GM21825 (cell line): ENCODE data around the gene KCNIP1.

ENCODE experiments used
- ATAC-seq: cut with Tn5 transposase; IDR thresholded peaks from one replicate; pipeline ENCODE4 v1.9.1; 2021; ENCODE audit warnings: mild to moderate bottlenecking, moderate library complexity; ENCODE audit not compliant: unreplicated experiment

The KCNIP1 gene

DNA sequence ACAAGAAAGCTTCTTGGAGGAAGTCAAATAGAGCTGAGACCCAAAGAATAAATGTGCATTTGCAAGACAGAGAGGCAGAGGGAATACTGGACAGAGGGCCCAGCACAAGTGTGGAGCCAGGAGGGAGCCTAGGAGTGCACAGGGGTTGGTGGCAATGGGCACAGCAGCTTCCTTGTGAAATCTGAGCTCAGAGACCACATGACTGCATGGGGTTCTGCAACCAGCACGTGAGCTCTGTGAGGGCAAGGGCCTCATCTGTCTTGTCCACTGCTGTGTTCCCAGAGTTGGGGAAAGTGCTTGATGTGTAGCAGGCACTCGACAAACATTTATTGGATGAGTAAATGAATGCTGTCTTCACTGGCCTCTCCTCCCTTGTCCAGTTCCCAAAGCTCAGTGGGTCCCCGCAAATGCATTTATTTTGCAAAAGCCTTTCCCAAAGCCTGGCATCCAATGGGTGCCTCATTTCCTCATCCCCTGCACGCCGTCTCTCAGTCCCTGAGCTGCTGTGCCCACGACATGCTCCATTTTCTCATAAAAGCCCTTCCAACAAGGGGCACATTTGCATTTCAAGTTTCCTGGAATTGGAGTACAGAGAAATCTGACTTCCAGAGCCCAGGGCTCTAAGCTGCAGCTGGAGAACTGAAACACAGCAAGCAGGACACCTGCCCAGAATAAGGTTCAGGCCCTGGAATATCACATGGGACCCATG is 58.5 kb downstream of the KCNIP1 start:
- no peak for ATAC-seq

DNA sequence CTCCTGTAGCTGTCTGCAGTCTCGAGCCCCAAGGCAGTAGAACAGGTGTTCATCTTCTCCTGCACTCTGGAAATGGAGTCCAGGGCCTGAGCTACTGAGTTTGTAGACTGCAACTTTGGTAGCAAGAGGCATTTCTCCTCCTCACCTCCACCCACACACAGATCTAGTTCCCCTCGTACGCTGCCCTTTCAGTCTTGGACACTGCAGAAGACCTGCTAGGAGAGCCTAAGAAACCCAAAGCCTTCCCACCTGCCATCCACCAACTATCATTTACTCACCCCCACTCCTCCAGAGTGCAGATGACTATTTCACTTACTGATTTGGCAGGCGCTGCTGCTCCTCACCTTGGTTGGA is 59.0 kb downstream of the KCNIP1 start:
- ATAC-seq: no peak

DNA sequence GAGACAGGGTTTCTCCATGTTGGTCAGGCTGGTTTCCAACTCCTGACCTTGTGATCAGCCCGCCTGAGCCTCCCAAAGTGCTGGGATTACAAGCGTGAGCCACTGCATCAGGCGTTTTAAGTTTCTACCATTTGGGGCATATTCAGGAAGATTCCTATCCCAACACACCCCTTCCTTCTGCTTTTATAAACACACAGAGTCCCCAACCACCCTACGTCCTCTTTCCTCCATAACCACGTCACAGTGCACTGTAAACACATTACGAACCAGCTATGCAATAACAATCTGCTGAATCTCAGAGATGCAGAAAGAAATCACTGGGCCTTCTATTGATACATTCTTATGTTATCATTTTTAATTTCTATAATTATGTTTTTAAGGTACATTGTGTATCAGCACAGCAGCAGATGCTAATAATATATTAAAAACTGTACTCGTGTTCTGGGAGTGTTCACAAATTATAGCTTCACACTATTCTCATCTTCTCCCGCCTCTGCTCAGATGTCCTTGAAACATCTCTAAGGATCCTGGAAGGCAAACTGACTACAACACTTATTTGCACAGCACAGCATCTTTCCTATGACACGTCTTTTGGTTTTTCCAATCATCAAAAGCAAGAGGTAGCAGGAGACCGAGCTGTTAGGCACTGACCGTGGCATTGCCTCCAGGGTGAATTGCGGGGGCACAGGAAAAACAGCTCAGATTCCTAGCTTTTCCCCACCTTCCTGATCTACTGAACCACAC is 60.2 kb downstream of the KCNIP1 start:
- no peak for ATAC-seq

DNA sequence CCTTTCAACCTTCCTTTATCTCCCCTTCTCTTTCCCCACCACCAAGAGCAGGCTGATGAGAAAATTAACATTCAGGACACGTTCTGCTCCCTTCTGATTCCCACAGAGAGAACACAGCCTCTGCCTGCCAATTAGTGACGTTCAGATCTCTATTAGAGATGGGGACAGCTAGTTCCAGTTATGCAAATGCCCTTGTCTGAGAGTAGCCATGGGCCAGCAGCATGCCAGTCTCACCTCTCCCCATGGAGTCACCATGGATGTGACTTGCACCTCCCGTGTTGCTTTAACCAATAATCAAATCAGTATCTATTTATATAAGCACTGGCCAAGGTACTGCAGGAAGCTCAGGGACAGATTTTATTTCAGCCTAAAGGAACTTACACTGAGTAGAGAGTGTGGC is 61.3 kb downstream of the KCNIP1 start:
- no peak for ATAC-seq

DNA sequence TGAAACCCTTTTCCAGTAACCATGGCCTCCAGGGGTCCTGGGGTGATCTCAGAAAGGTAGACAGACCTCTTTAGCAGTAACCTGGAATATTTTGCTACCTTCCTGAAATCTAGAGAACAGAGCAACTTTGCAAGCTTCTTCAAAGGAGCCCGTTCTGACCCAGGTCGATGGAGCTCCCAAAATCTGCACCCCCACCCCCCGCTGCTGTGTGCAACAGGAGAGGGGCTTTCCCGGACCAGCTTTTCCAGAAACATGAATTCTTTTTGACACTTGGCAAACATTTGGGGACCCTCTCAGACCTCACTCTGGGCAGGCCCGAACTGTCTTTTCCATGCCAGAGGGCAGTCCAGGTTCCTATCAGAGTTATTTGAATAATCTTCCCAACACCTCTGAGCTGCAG is 65.3 kb downstream of the KCNIP1 start:
- no peak for ATAC-seq

DNA sequence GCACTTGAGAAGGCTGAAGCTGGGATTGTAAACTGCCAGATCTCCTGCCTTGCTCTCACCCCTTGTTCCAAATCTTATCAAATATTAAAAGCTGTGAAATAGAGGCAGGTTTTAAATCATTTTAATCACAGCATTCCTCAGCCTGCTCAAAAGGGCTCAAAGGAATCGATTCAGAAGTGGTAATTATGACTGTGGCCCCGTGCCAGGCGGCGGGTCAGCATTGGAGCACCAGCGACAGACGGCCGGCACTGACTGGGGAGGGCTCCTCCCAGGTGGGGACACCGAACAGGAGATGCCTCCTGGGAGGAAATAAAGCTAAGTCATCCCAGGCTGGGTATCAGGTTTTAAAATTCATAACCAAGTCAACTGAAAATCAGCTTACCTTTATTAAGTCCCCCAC is 66.7 kb downstream of the KCNIP1 start:
- ATAC-seq: no peak

DNA sequence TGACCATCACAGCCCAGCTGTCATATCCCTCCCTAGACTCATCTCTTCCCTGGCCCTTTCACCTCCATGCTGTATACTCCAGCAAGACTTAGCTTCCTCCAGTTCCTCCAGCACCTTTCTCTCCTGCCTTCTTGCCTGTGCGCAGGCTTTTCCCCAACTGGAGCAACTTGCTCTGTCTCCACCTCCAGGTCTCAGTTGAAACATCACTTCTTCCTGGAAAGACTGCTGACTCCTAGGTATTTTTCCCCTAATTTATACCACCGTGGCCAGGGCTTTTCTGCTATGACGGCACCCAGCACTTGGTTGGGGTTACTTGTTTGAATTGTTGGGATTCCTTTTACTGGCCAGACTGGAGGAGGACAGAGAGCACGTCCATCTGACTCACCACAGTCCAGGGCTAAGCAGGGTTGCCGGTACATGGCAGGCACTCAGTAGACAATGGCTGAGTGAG is 67.5 kb downstream of the KCNIP1 start:
- no peak for ATAC-seq

DNA sequence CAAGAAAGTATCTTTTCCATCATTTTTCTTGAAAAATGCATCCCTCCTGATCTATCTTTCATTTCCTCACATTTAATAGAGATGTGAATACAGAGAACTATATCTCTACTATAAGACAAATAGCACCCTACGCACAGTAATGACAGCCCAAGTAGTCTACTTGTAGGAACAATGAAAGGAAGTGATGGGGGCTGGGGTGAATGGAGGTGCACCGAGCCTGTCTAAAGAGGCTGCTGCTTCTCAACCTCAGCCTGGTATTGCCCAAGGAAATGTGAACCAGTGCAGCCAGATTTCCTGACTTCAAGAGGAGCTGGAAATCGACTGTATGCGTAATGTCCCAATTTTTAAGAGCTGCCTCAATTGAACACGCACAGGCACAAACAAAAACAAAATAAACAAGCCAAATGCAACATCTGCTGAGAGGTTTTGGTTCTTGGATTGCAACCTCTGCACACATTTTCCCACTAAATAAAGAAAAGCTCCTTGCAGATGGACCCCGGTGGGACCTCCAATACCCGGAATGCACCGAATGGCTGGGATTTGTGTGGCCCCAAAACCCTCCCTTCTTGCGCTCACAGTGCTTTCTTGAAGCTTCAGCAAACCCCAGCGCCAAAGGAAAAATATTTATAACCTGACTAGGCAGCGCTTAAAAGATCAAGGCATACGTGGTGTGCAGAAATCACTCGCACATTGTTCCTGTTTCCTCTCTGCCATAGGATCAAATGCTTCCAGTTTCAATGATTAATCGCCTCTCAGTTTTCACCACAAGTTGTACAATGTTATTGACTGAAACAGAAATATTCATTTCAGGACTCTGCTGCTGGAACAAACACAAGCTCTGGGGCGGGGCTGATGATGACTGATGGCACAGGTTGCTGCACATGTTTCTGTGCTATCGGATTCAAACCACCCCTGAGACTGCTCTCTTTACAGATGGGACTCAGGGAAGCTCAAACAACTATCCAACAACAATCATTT is 68.3 kb downstream of the KCNIP1 start:
- ATAC-seq: peak; percentile 90

DNA sequence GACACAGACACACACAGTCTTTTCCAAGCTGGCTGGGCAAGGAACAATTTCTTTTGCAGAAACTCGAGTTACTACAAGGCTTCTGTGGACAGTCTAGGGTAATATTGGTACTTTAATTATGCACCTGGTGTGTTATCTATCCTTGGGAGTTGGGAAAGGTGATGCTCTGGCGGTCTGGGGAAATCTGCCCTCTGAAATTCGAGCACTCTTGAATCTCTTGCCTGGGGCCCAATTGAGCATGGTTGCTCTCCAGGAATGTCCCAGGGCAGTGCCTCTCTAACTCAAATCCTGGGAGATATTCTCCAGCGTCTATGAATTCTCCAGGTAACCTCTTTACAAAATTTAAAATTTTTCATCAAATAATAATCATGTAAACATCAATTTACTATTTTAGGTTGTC is 69.3 kb downstream of the KCNIP1 start:
- ATAC-seq: no peak

DNA sequence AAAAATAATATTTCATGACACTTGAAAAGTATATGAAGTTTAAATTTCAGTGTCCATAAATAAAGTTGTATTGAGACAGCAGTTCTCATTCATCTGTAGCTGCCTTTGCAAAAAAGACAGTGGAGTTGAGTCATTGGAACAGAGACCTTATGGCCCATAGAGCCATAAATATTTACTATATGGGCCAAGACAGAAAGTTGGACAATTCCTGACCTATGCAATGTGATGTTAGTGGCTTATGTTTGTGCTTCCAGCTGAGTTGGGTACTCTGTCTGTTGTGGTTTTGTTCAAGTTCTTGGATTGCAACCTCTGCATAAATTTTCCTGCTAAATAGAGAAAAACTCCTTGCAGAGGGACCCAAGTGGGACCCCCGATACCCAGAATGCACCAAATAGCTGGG is 69.8 kb downstream of the KCNIP1 start:
- no peak for ATAC-seq

DNA sequence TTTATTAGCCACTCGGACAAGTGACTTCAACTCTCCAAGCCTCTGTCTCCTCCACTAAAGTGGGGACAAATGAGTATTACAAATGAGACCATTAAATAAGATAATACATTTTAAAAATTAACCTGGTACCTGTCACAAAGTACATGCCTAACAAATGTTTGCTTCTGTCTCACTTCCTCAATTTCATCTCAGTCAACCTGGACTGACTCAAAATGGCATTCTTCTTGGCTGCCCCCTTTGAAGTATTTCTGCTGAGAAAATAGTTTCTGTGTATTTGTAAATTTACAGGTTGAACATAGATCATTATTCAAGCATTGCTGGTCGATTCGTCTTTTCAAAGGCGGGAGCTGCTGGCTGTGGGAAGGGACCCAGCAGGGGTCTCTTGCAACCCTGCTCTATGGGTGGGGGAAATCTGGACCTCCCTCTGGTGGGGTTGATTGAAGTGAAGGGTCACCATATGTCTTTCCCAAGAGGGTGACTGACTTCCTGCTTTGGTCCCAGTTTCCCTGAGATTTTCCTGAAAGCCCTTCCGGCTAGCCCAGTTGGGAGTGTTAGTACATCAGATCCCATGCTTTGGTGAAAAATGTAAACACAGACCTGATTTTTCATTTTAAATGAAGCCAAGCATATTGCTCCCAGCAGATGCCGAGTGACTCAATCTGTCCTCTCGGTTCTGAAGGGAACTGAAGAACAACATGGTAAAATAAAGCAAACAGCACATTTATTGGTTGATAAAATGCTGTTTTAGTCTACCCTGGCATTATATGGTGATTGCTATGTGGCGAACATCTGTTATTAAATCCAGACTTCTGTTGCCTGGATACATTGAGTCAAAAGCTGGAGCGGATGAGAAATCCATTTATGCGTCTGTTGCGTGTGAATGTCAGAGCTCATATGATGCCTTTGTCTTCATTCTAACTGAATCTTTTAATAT is 73.0 kb downstream of the KCNIP1 start:
- ATAC-seq: no peak

DNA sequence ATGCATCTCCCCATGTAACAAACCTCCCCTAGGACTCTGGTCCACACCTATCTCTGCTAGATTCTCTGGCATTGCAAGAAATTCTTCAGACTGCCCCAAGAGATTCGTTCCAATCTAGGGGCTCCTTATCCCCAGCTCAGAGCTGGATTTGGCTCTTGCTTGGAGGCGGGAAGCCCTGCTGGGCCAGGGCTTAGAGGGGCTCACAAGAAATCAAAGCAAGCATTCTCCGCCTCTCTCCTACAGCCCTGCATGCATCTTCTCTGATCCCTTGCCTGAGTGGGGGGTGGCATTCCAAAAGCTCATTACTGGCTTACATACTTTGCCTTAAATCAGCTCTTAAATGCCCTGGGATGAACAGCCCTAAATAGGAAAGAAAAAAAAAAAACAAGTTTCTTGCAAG is 75.8 kb downstream of the KCNIP1 start:
- ATAC-seq: no peak

DNA sequence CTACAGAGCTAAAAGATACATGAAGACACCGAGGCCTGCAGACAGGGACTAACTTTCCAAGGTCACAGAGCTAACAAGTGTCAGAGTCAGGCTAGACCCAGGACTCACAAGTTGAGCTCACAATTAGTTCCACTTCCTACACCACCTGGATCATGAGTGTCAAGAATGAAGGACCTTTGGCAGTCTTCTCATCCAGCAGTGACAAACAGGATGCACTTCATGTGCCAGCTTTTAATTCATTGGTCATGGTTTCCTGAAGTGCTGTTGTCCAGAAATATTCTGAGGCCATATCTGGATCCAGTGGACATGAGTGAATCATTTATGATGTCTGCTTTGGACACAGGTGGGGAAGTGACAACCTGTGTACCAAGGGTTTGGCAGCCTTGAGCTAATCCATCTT is 77.4 kb downstream of the KCNIP1 start:
- no peak for ATAC-seq

DNA sequence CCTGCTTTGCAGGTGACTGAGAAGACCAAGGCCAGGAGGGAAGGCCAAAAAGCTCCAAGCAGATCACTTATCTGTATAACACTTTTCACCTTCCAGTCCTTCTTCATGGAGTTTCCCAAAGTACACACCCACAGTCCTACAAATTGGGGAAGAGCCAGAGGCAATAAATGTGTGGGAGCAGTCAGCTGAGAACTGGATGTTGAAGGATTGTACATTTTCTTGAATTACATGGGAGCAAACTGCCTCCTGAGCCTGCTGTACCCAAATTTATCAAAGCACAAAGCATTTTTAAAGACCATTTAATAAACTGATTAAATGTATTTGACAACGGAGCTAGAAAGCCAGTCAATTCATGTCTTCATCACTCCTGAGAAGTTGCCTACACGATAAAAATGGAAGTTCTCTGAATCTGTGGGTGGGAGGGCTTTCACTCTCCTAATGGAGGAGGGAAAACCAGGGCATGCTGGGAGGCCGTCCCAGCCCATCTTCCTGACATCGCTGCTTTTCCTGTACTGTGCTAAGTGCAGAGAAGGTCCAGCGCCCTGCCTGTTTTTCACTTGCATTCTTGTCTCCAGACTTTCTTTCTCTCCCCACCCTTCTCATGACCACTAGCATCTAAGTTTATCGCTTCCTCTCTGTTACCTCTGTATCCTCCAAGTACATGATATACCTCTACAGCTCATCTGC is 79.0 kb downstream of the KCNIP1 start:
- ATAC-seq: no peak

DNA sequence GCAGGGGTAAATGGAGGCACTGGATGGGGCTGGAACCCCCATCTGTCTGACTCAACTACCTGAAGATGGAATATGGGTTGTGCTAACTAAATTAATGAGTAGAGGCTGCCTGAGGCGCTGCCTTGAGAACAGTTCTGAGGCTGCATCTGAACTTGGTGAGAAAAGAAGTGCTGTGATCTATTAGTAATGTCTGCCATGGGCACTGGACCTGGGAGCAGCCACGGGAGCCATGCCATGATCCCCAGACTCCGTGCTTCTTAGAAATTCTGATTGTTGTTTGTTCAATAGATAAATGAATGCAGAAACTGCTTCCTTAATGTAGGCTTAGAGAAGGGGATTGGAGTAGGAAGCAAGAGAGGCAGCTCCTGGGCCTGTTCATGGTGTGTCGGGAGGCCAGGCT is 80.2 kb downstream of the KCNIP1 start:
- no peak for ATAC-seq

DNA sequence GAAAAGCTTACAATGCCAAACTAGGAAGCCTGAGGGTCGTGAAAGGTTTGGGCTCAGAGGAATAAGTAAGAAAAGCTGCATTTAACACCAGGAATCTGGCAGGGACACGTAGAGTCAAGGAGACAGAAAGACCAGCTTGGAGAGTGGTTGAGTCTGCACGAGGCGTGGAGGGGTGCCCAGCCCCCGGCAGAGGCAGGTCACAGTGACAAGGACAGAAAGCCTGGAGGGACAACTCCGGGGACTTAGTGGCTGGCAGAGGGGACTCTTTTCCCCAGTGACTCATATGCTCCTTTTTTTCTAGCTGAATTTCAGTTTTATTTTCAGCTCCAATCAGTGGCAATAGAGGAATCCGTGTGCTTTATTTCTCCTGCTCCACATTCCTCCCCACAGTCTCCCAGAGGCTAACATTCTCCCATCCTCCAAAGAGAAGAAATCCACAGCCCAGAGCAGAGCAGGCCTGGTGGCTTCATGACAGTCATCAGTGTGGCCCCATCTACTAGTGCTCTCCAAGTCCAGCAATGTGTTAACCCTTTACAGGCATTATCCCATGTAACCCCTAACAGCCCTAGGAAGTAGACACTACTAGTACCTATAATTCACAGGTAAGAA is 80.7 kb downstream of the KCNIP1 start:
- no peak for ATAC-seq

DNA sequence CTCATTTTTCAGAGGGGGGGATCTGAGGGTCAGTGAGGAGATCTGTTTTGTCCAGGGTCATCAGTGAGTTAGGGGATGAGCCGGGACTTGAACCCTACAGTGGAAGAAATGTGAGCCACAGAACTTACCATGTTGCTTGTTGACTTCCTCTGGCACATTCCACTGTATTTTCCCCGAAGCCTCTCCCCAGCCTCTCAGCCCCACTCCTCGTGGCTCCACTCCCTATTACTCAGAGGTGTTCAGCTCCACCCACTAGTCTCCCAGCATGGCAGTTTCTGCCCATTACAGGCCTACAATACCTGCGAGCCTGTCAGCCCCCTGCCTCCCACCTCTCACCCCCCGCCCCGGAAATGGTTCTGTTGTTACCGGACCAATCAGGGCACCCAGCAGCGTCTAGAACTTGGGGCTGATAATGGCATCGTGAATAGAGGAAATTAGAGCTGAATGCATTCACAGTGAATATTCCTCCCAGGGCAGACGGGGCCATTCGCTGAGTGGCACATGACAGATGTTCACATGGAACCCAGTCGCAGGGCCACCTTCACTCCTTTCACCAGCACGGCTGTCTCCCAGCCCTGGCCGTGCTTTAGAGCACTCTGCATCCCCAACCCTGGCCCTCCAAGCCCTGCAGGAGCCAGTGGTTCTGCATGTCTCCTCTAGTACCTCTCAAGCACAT is 81.6 kb downstream of the KCNIP1 start:
- ATAC-seq: no peak

DNA sequence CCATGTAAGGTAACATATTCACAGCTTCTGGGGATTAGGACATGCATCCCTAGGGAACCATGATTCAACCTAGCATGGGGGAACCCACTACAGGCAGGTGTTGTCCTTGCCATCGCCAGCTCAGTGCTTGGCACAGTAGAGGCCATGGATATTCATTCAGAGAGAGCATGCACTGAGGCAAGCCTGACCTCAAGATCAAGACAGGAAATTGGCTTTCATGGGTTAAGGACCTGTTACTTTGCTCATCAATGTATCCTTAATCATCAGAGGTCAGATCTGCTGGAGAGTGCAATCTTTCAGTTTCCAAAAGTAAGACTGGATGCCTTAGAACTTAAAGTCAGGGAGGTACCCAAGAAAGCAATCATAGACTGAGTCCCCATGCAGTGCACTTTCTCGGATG is 84.0 kb downstream of the KCNIP1 start:
- ATAC-seq: no peak

DNA sequence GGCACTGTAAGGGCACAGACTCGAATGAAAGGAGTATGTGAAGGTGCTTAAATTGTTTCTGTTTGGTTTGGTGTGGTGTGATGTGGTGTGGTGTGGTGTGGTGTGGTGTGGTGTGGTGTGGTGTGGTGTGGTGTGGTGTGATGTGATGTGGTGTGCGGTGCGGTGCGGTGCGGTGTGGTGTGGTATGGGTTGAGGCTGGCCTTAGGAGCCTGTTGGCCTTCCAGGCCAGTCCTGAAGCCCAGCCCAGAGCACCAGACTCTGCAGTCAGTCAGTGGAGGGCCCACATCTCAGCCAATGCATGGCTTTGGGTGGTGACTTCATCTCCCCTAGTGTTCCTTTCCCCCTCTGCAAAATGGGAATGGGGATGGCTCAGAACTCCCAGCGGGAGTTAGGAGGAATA is 85.8 kb downstream of the KCNIP1 start:
- no peak for ATAC-seq
